Measurements from ENCODE around the gene ACRBP. TPM values are rescaled to one million over a fixed set of nuclear protein-coding genes. Genes with fewer than 3 reads are reported as not detected.

ACRBP gene
- polyA plus RNA-seq, 3 donors = 3.5 to 4.7 (median 4.6) TPM

- DNase-seq (ENCODE audit: low read depth in 3 of 3, low spot score in 2 of 3) = no peak
Measured at GRCh38 chr12:6650832-6651231, 3.6 kb upstream of the ACRBP start.

GRCh38 chr12:6646276-6647082 lies 753 bp downstream of the ACRBP start:
- no peak for DNase-seq (ENCODE audit: low read depth in 3 of 3, low spot score in 2 of 3)

- DNase-seq (ENCODE audit: low read depth in 3 of 3, low spot score in 2 of 3) = no peak
Measured at GRCh38 chr12:6644903-6645302, 2.3 kb downstream of the ACRBP start.

- DNase-seq (ENCODE audit: low read depth in 3 of 3, low spot score in 2 of 3) = no peak
Measured at GRCh38 chr12:6644257-6644596, 3.0 kb downstream of the ACRBP start.

- DNase-seq (ENCODE audit: low read depth in 3 of 3, low spot score in 2 of 3) = no peak
Measured at GRCh38 chr12:6643569-6644256, 3.5 kb downstream of the ACRBP start.

- DNase-seq (ENCODE audit: low read depth in 3 of 3, low spot score in 2 of 3) = no peak
Measured at GRCh38 chr12:6641131-6641530, 6.1 kb downstream of the ACRBP start.

GRCh38 chr12:6640497-6640896 lies 6.7 kb downstream of the ACRBP start:
- DNase-seq (ENCODE audit: low read depth in 3 of 3, low spot score in 2 of 3) = no peak

GRCh38 chr12:6639151-6639801 lies 8.0 kb downstream of the ACRBP start:
- DNase-seq (ENCODE audit: low read depth in 3 of 3, low spot score in 2 of 3) = no peak

GRCh38 chr12:6638305-6638704 lies 8.9 kb downstream of the ACRBP start:
- no peak for DNase-seq (ENCODE audit: low read depth in 3 of 3, low spot score in 2 of 3)

- no peak for DNase-seq (ENCODE audit: low read depth in 3 of 3, low spot score in 2 of 3)
Measured at GRCh38 chr12:6635856-6636531, 11.2 kb downstream of the ACRBP start, which contains the start of gene LPAR5. LPAR5 (minus strand) TSS chr12:6635959; CDS start chr12:6621248, 14,711 bp downstream.

GRCh38 chr12:6635375-6635855 lies 11.8 kb downstream of the ACRBP start:
- no peak for DNase-seq (ENCODE audit: low read depth in 3 of 3, low spot score in 2 of 3)

- no peak for DNase-seq (ENCODE audit: low read depth in 3 of 3, low spot score in 2 of 3)
Measured at GRCh38 chr12:6632026-6632983, 14.9 kb downstream of the ACRBP start.

- DNase-seq (ENCODE audit: low read depth in 3 of 3, low spot score in 2 of 3) = no peak
Measured at GRCh38 chr12:6631549-6631961, 15.7 kb downstream of the ACRBP start.

- DNase-seq (ENCODE audit: low read depth in 3 of 3, low spot score in 2 of 3) = no peak
Measured at GRCh38 chr12:6630736-6631135, 16.5 kb downstream of the ACRBP start.

GRCh38 chr12:6627616-6628015 lies 19.6 kb downstream of the ACRBP start:
- DNase-seq (ENCODE audit: low read depth in 3 of 3, low spot score in 2 of 3) = no peak

- DNase-seq (ENCODE audit: low read depth in 3 of 3, low spot score in 2 of 3) = no peak
Measured at GRCh38 chr12:6626654-6627283, 20.5 kb downstream of the ACRBP start.

GRCh38 chr12:6620885-6621274 lies 26.4 kb downstream of the ACRBP start:
- DNase-seq (ENCODE audit: low read depth in 3 of 3, low spot score in 2 of 3) = no peak

GRCh38 chr12:6620137-6620884 lies 26.9 kb downstream of the ACRBP start:
- no peak for DNase-seq (ENCODE audit: low read depth in 3 of 3, low spot score in 2 of 3)

Measured in right renal cortex interstitium (tissue), 3 donors.